Tibial nerve (tissue), 3 donors: Measurements from ENCODE around the gene BCR.

Experiments
- CTCF ChIP-seq, 5 experiments: fragments of 200-600 bp in 3 of 5; fragments of 450-650 bp in 2 of 5; sonication (generic) in 3 of 5; IDR thresholded peaks; one replicate each; pipeline ENCODE4 v1.5.1; 2016 to 2019; ENCODE audit warnings: antibody characterized with exemption in 5 of 5, mild to moderate bottlenecking in 3 of 5, moderate library complexity in 2 of 5
- POLR2A ChIP-seq, 2 donors: fragments of 450-650 bp; IDR thresholded peaks; one replicate each; pipeline ENCODE4 v1.6.1; 2017; ENCODE audit warnings: antibody characterized with exemption in 2 of 2, mild to moderate bottlenecking in 2 of 2, moderate library complexity in 2 of 2

- no peak for TF ChIP-seq CTCF (IDR thresholded peaks at IDR 0.05)
- no peak for TF ChIP-seq POLR2A (IDR thresholded peaks at IDR 0.05)
Measured at GRCh38 chr22:23218053-23218866, 38.0 kb downstream of the BCR start.
